NT2/D1 (cell line): ENCODE data around the gene CNMD.

Source experiments
- SUZ12 ChIP-seq: IDR thresholded peaks from 2 replicates; pipeline ENCODE4 v1.6.1; 2011; ENCODE audit not compliant: insufficient read length, insufficient read depth; ENCODE audit errors: extremely low read depth
- YY1 ChIP-seq: IDR thresholded peaks from 2 replicates; pipeline ENCODE4 v1.6.1; 2011; ENCODE audit not compliant: insufficient read length, insufficient read depth
- ZNF274 ChIP-seq: IDR thresholded peaks from 2 replicates; pipeline ENCODE4 v1.6.1; 2011; ENCODE audit warnings: mild to moderate bottlenecking, low read depth, low read length

- TF ChIP-seq YY1 (no peak), SUZ12 (no peak), ZNF274 (no peak)
These were observed 13.4 kb downstream of the CNMD start for GRCh38 chr13:52726258-52726657.
